ENCODE results near the gene TRABD2B. TPM values are rescaled to one million over a fixed set of nuclear protein-coding genes. Genes with fewer than 3 reads are reported as not detected.

The TRABD2B gene
- total RNA-seq, 1 donor from 2014 or later: 0.89 TPM

DNA sequence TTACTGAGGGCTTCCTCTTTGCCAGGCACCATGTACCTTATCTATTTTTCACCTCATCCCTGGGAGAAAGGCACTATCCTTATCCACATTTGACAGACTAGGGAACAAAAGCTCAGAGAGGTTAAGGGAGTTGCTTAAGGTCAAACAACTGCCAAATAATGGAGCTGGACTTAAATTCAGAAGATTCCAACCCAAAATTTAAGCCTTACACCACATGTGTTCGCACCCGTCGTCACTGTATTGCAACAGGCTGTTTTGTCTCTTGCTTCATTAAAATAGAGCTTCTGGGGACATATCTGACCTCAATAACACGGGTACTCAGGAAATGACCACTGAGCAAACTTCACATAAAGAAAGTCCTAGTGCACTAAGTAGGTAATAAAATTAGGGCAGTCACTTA is 62.0 kb downstream of the TRABD2B start:
- no peaks in the 10 kb centered on the region for H4K20me1 ChIP-seq (ENCODE audit: insufficient read depth, low read length)
- H3K4me1 ChIP-seq (ENCODE audit: insufficient read depth, low read length): no peaks in the 10 kb centered on the region
- TF ChIP-seq EZH2 (IDR thresholded peaks at IDR 0.05; ENCODE audit: insufficient read depth, low read length): no peak
- TF ChIP-seq, protein P1, sequence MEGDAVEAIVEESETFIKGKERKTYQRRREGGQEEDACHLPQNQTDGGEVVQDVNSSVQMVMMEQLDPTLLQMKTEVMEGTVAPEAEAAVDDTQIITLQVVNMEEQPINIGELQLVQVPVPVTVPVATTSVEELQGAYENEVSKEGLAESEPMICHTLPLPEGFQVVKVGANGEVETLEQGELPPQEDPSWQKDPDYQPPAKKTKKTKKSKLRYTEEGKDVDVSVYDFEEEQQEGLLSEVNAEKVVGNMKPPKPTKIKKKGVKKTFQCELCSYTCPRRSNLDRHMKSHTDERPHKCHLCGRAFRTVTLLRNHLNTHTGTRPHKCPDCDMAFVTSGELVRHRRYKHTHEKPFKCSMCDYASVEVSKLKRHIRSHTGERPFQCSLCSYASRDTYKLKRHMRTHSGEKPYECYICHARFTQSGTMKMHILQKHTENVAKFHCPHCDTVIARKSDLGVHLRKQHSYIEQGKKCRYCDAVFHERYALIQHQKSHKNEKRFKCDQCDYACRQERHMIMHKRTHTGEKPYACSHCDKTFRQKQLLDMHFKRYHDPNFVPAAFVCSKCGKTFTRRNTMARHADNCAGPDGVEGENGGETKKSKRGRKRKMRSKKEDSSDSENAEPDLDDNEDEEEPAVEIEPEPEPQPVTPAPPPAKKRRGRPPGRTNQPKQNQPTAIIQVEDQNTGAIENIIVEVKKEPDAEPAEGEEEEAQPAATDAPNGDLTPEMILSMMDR (IDR thresholded peaks at IDR 0.05; ENCODE audit: insufficient read depth, low read depth, low read length): no peak
- no peak overlapping the region for H3K9ac ChIP-seq (ENCODE audit: low read length)
- H3K27ac Mint-ChIP-seq (ENCODE audit: unreplicated experiment): no peak overlapping the region
- FAIRE-seq (no peak), DNase-seq (ENCODE audit: low read depth) (no peak)
- H3K27ac ChIP-seq (ENCODE audit: low read depth, low read length): no peak overlapping the region
- no peak overlapping the region for H3K4me3 Mint-ChIP-seq (ENCODE audit: unreplicated experiment)
- H3K4me3 ChIP-seq (ENCODE audit: insufficient read depth, low read depth, low read length): no peak overlapping the region
- no peaks in the 10 kb centered on the region for H3K79me2 ChIP-seq (ENCODE audit: insufficient read depth, low read length)
- no peaks in the 10 kb centered on the region for H3K36me3 ChIP-seq (ENCODE audit: insufficient read depth, low read length)
- H3K27me3 ChIP-seq (ENCODE audit: insufficient read depth, low read length): no peaks in the 10 kb centered on the region
- no peak overlapping the region for H2AFZ ChIP-seq (ENCODE audit: low read depth, low read length)
- peaks cover 13% of the 10 kb centered on the region for H3K27me3 Mint-ChIP-seq (ENCODE audit: low read depth, unreplicated experiment)
- H3K36me3 Mint-ChIP-seq (ENCODE audit: low read depth, unreplicated experiment): no peaks in the 10 kb centered on the region
- H3K9me3 Mint-ChIP-seq (ENCODE audit: unreplicated experiment): peaks cover 3% of the 10 kb centered on the region
- no peak overlapping the region for H3K4me2 ChIP-seq (ENCODE audit: low read length)
- H3K9me3 ChIP-seq (ENCODE audit: insufficient read depth, low read depth, low read length): no peaks in the 10 kb centered on the region
- peaks cover 31% of the 10 kb centered on the region for H3K4me1 Mint-ChIP-seq (ENCODE audit: low read depth, unreplicated experiment)

DNA sequence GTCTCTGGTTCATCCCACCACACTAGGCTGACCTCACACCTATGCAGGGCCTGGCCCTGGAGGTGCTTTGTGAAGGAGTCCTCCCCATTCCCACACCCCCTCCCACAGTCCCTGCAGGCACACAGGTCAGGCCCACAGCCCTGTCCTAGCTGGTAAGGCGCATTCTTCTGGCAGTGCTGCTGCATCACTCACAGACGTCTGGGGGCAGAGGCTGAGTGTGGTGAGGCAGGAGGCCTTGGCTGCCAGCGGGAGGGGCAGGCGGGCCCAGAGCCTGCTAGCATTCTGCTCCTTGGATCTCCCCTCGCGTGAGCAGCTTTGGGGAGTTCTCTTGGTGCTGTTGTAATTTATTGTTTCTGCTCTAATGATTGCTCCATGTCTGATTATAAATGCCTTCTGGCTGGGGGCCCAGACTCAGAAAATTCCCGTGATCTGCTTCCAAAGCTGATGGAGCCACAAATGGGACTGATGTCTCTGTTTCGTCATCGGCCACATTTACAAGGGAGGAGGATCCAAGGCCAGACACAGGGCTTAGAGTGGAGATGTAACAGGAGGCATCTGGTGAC is 62.9 kb downstream of the TRABD2B start:
- Mint-ChIP-seq H3K36me3 (ENCODE audit: low read depth, unreplicated experiment) (no peaks in the 10 kb centered on the region), H3K27ac (ENCODE audit: unreplicated experiment) (no peak overlapping the region), H3K27me3 (ENCODE audit: low read depth, unreplicated experiment) (peaks cover 17% of the 10 kb centered on the region), H3K9me3 (ENCODE audit: unreplicated experiment) (peaks cover 3% of the 10 kb centered on the region), H3K4me3 (ENCODE audit: unreplicated experiment) (no peak overlapping the region), H3K4me1 (ENCODE audit: low read depth, unreplicated experiment) (peaks cover 26% of the 10 kb centered on the region)
- Histone ChIP-seq H2AFZ (ENCODE audit: low read depth, low read length) (no peak overlapping the region), H3K4me3 (ENCODE audit: insufficient read depth, low read depth, low read length) (no peak overlapping the region), H3K4me2 (ENCODE audit: low read length) (no peak overlapping the region), H4K20me1 (ENCODE audit: insufficient read depth, low read length) (no peaks in the 10 kb centered on the region), H3K27ac (ENCODE audit: low read depth, low read length) (no peak overlapping the region), H3K36me3 (ENCODE audit: insufficient read depth, low read length) (no peaks in the 10 kb centered on the region), H3K27me3 (ENCODE audit: insufficient read depth, low read length) (no peaks in the 10 kb centered on the region), H3K9ac (ENCODE audit: low read length) (no peak overlapping the region), H3K4me1 (ENCODE audit: insufficient read depth, low read length) (no peaks in the 10 kb centered on the region), H3K9me3 (ENCODE audit: insufficient read depth, low read depth, low read length) (no peaks in the 10 kb centered on the region), H3K79me2 (ENCODE audit: insufficient read depth, low read length) (no peaks in the 10 kb centered on the region)
- no peak for DNase-seq (ENCODE audit: low read depth)
- FAIRE-seq: no peak
- TF ChIP-seq, protein P1 (IDR thresholded peaks at IDR 0.05; ENCODE audit: insufficient read depth, low read depth, low read length): no peak
- TF ChIP-seq EZH2 (IDR thresholded peaks at IDR 0.05; ENCODE audit: insufficient read depth, low read length): no peak

DNA sequence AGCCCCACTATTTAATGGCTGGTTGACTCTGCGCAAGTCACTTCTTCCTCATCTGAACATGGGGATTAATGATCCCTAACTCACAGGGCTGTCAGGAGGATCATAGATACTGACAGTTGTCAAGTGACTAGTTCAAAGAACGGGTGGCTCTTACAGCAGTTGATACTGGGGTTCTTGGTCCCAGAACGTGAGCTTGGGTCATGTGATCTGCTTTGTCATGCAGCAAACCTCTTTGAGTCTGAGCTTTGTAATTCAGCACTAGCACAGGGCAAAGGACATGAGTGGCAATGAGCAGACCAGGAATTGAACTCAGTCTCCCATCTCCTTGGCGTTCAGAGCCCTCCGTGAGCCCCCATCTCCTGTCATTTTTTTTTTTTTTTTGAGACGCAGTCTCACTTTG is 64.4 kb downstream of the TRABD2B start:
- Histone ChIP-seq H3K27me3 (ENCODE audit: insufficient read depth, low read length) (peaks cover 5% of the 10 kb centered on the region), H3K4me2 (ENCODE audit: low read length) (no peak overlapping the region), H3K36me3 (ENCODE audit: insufficient read depth, low read length) (no peaks in the 10 kb centered on the region), H3K4me1 (ENCODE audit: insufficient read depth, low read length) (no peaks in the 10 kb centered on the region), H3K9me3 (ENCODE audit: insufficient read depth, low read depth, low read length) (no peaks in the 10 kb centered on the region), H3K4me3 (ENCODE audit: insufficient read depth, low read depth, low read length) (no peak overlapping the region), H3K9ac (ENCODE audit: low read length) (no peak overlapping the region), H3K79me2 (ENCODE audit: insufficient read depth, low read length) (no peaks in the 10 kb centered on the region), H4K20me1 (ENCODE audit: insufficient read depth, low read length) (no peaks in the 10 kb centered on the region), H3K27ac (ENCODE audit: low read depth, low read length) (no peak overlapping the region), H2AFZ (ENCODE audit: low read depth, low read length) (no peak overlapping the region)
- H3K27me3 Mint-ChIP-seq (ENCODE audit: low read depth, unreplicated experiment): peaks cover 29% of the 10 kb centered on the region
- no peak overlapping the region for H3K27ac Mint-ChIP-seq (ENCODE audit: unreplicated experiment)
- no peaks in the 10 kb centered on the region for H3K36me3 Mint-ChIP-seq (ENCODE audit: low read depth, unreplicated experiment)
- peaks cover 3% of the 10 kb centered on the region for H3K9me3 Mint-ChIP-seq (ENCODE audit: unreplicated experiment)
- no peak for TF ChIP-seq EZH2 (IDR thresholded peaks at IDR 0.05; ENCODE audit: insufficient read depth, low read length)
- TF ChIP-seq, protein P1 (IDR thresholded peaks at IDR 0.05; ENCODE audit: insufficient read depth, low read depth, low read length): no peak
- peaks cover 22% of the 10 kb centered on the region for H3K4me1 Mint-ChIP-seq (ENCODE audit: low read depth, unreplicated experiment)
- FAIRE-seq: no peak
- no peak for DNase-seq (ENCODE audit: low read depth)
- no peak overlapping the region for H3K4me3 Mint-ChIP-seq (ENCODE audit: unreplicated experiment)
